Hematopoietic multipotent progenitor cell treated with erythropoietin and hydrocortisone succinate and interleukin-3 and kit ligand, for 15 days (in vitro differentiated cells): ENCODE data around the gene SSBP4.
A peak's percentile ranks its signal among the peaks of the same experiment; 100 is the strongest.

ENCODE experiments used
- DNase-seq: peaks from one replicate; pipeline ENCODE4 v3.0.0-alpha.2; 2015; ENCODE audit warnings: low spot score

Gene SSBP4

GRCh38 chr19:18444513-18444912 lies 25.3 kb downstream of the SSBP4 start:
- DNase-seq, result no peak

GRCh38 chr19:18445262-18445948 lies 26.2 kb downstream of the SSBP4 start:
- no peak for DNase-seq

GRCh38 chr19:18446145-18446810 lies 27.1 kb downstream of the SSBP4 start:
- DNase-seq, result no peak

- no peak for DNase-seq
Observed at GRCh38 chr19:18446811-18447359, 27.7 kb downstream of the SSBP4 start.

GRCh38 chr19:18449552-18449951 lies 30.4 kb downstream of the SSBP4 start:
- DNase-seq, result no peak

GRCh38 chr19:18450021-18450930 lies 31.1 kb downstream of the SSBP4 start:
- no peak for DNase-seq

- DNase-seq, result peak; percentile 82
Observed at GRCh38 chr19:18450931-18451836, 32.0 kb downstream of the SSBP4 start.

GRCh38 chr19:18452386-18452785 lies 33.2 kb downstream of the SSBP4 start:
- no peak for DNase-seq

GRCh38 chr19:18453269-18454024 lies 34.2 kb downstream of the SSBP4 start:
- DNase-seq, result no peak

- no peak for DNase-seq
Observed at GRCh38 chr19:18456279-18456678, 37.1 kb downstream of the SSBP4 start.

GRCh38 chr19:18456974-18457373 lies 37.8 kb downstream of the SSBP4 start:
- DNase-seq, result no peak

GRCh38 chr19:18457483-18458331 lies 38.5 kb downstream of the SSBP4 start:
- no peak for DNase-seq

- DNase-seq, result no peak
Observed at GRCh38 chr19:18460900-18461299, 41.7 kb downstream of the SSBP4 start.

GRCh38 chr19:18461471-18461870 lies 42.3 kb downstream of the SSBP4 start:
- no peak for DNase-seq

GRCh38 chr19:18464646-18465045 lies 45.4 kb downstream of the SSBP4 start:
- DNase-seq, result no peak

- DNase-seq, result no peak
Observed at GRCh38 chr19:18465214-18465963, 46.2 kb downstream of the SSBP4 start.

- DNase-seq, result no peak
Observed at GRCh38 chr19:18465964-18466339, 46.8 kb downstream of the SSBP4 start.

- DNase-seq, result no peak
Observed at GRCh38 chr19:18466354-18466753, 47.2 kb downstream of the SSBP4 start.

GRCh38 chr19:18467978-18468377 lies 48.8 kb downstream of the SSBP4 start:
- no peak for DNase-seq
